Measurements from ENCODE around the gene KATNB1.

Gene KATNB1

GRCh38 chr16:57757326-57757786, 21.8 kb downstream of the KATNB1 start:
- H3K27ac ChIP-seq (ENCODE audit: low read depth, low read length) = no peak overlapping the region
- TF ChIP-seq, protein P1, sequence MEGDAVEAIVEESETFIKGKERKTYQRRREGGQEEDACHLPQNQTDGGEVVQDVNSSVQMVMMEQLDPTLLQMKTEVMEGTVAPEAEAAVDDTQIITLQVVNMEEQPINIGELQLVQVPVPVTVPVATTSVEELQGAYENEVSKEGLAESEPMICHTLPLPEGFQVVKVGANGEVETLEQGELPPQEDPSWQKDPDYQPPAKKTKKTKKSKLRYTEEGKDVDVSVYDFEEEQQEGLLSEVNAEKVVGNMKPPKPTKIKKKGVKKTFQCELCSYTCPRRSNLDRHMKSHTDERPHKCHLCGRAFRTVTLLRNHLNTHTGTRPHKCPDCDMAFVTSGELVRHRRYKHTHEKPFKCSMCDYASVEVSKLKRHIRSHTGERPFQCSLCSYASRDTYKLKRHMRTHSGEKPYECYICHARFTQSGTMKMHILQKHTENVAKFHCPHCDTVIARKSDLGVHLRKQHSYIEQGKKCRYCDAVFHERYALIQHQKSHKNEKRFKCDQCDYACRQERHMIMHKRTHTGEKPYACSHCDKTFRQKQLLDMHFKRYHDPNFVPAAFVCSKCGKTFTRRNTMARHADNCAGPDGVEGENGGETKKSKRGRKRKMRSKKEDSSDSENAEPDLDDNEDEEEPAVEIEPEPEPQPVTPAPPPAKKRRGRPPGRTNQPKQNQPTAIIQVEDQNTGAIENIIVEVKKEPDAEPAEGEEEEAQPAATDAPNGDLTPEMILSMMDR (IDR thresholded peaks at IDR 0.05; ENCODE audit: low read depth, low read length, poor library complexity, severe bottlenecking) = peak; percentile 94
- no peak for TF ChIP-seq EZH2phosphoT487 (IDR thresholded peaks at IDR 0.05; ENCODE audit: borderline replicate concordance, low read length)
- no peaks in the 10 kb centered on the region for H4K20me1 ChIP-seq (ENCODE audit: control insufficient read depth, insufficient read depth, low read depth, low read length)
- no peaks in the 10 kb centered on the region for H3K4me1 ChIP-seq (ENCODE audit: control insufficient read depth, low read length)
- no peaks in the 10 kb centered on the region for H3K79me2 ChIP-seq (ENCODE audit: control insufficient read depth, low read length)
- H3K27me3 ChIP-seq (ENCODE audit: control insufficient read depth, low read length) = no peaks in the 10 kb centered on the region
- H3F3A ChIP-seq (ENCODE audit: control insufficient read depth, insufficient read depth) = no peaks in the 10 kb centered on the region
- peaks cover 9% of the 10 kb centered on the region; the same call in 1 of the 2 replicates for H3K36me3 ChIP-seq (ENCODE audit: control insufficient read depth, low read length)
- no peaks in the 10 kb centered on the region for H3K9me3 ChIP-seq (ENCODE audit: control insufficient read depth, insufficient read depth, low read length)
- no peaks in the 10 kb centered on the region for H3K9me2 ChIP-seq (replicated peaks; ENCODE audit: control insufficient read depth, low read length)
- no peak overlapping the region for H3K4me2 ChIP-seq (ENCODE audit: low read length)
- no peak overlapping the region for H3K4me3 ChIP-seq (ENCODE audit: low read length)

GRCh38 chr16:57757883-57758282, 22.3 kb downstream of the KATNB1 start:
- Histone ChIP-seq H3K4me2 (ENCODE audit: low read length) (no peak overlapping the region), H3F3A (ENCODE audit: control insufficient read depth, insufficient read depth) (no peaks in the 10 kb centered on the region), H3K79me2 (ENCODE audit: control insufficient read depth, low read length) (no peaks in the 10 kb centered on the region), H3K4me1 (ENCODE audit: control insufficient read depth, low read length) (no peaks in the 10 kb centered on the region), H3K9me3 (ENCODE audit: control insufficient read depth, insufficient read depth, low read length) (no peaks in the 10 kb centered on the region), H3K4me3 (ENCODE audit: low read length) (no peak overlapping the region), H3K27me3 (ENCODE audit: control insufficient read depth, low read length) (no peaks in the 10 kb centered on the region), H4K20me1 (ENCODE audit: control insufficient read depth, insufficient read depth, low read depth, low read length) (no peaks in the 10 kb centered on the region), H3K36me3 (ENCODE audit: control insufficient read depth, low read length) (peaks cover 9% of the 10 kb centered on the region; the same call in 1 of the 2 replicates), H3K9me2 (replicated peaks; ENCODE audit: control insufficient read depth, low read length) (no peaks in the 10 kb centered on the region), H3K27ac (ENCODE audit: low read depth, low read length) (no peak overlapping the region)
- no peak for TF ChIP-seq EZH2phosphoT487 (IDR thresholded peaks at IDR 0.05; ENCODE audit: borderline replicate concordance, low read length)
- TF ChIP-seq, protein P1 (IDR thresholded peaks at IDR 0.05; ENCODE audit: low read depth, low read length, poor library complexity, severe bottlenecking) = no peak

DNA sequence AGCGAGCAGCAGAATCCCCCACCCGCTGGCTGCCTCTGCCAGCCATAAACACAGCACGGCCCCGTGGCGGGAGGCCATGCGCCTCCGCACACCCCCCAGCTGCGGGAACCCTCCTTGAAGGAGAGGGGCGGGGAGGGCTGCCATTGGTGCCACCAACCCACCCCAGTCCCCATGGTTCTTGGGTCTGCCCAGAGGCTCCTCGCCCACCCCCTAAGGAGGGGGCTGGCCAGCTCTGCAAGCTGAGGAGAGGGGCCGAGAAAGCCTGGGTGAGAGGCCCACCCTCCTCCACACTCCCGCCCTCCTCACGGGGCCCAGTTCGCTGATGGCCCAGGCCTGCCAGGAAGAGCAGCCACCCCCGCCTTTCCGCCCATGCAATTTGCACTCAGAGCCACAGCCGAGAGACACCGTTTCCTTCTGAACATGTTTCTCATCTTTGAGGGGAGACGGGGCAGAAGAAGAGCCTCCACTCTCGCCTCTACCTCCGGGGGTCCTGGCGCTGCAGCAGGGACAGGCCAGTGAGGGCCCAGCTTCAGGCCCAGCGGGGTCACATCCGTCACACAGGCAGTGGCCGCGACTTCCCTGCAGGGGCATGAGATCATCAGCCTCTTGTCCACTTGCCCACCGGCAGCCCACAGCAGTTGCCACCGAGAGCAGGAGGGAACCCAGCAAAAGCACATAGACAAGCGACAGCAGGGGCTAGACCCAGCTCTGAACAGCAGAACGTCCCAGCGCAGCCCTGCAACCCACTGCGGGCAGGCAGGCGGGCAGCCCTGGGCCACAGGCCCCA, 23.0 kb downstream of the KATNB1 start:
- no peak overlapping the region for H3K27ac ChIP-seq (ENCODE audit: low read depth, low read length)
- no peaks in the 10 kb centered on the region for H3F3A ChIP-seq (ENCODE audit: control insufficient read depth, insufficient read depth)
- H3K4me1 ChIP-seq (ENCODE audit: control insufficient read depth, low read length) = no peaks in the 10 kb centered on the region
- H3K4me3 ChIP-seq (ENCODE audit: low read length) = no peak overlapping the region
- no peaks in the 10 kb centered on the region for H3K9me3 ChIP-seq (ENCODE audit: control insufficient read depth, insufficient read depth, low read length)
- H4K20me1 ChIP-seq (ENCODE audit: control insufficient read depth, insufficient read depth, low read depth, low read length) = no peaks in the 10 kb centered on the region
- no peaks in the 10 kb centered on the region for H3K79me2 ChIP-seq (ENCODE audit: control insufficient read depth, low read length)
- no peaks in the 10 kb centered on the region for H3K27me3 ChIP-seq (ENCODE audit: control insufficient read depth, low read length)
- no peak for TF ChIP-seq EZH2phosphoT487 (IDR thresholded peaks at IDR 0.05; ENCODE audit: borderline replicate concordance, low read length)
- TF ChIP-seq, protein P1 (IDR thresholded peaks at IDR 0.05; ENCODE audit: low read depth, low read length, poor library complexity, severe bottlenecking) = no peak
- H3K4me2 ChIP-seq (ENCODE audit: low read length) = no peak overlapping the region
- H3K9me2 ChIP-seq (replicated peaks; ENCODE audit: control insufficient read depth, low read length) = no peaks in the 10 kb centered on the region
- peaks cover 9% of the 10 kb centered on the region; the same call in 1 of the 2 replicates for H3K36me3 ChIP-seq (ENCODE audit: control insufficient read depth, low read length)
